Suppressor macrophage treated with lipopolysaccharide for 4 hours (primary cell): Measurements from ENCODE around the gene ITPR1.

Source experiments
- DNase-seq: peaks from one replicate; pipeline ENCODE4 v3.0.0-alpha.2; 2020

Gene ITPR1

DNA sequence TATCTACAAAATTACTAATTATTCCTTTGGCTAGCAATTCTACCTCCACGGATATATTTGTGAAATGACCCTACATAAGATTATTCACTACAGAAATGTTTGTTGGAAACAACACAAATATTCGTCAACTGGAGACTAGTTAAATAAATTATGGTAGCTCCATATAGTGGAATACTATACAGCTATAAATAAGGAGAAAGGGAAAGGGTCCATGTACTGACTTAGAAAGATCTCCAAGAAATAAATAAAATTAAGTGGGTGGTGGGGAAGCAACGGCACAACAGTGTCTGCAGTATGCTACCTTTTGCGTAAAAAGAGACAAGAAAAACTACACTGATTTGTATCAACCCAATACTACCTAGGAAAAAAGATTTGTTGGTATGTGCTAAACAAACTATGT lies 389.4 kb downstream of the ITPR1 start:
- no peak for DNase-seq

DNA sequence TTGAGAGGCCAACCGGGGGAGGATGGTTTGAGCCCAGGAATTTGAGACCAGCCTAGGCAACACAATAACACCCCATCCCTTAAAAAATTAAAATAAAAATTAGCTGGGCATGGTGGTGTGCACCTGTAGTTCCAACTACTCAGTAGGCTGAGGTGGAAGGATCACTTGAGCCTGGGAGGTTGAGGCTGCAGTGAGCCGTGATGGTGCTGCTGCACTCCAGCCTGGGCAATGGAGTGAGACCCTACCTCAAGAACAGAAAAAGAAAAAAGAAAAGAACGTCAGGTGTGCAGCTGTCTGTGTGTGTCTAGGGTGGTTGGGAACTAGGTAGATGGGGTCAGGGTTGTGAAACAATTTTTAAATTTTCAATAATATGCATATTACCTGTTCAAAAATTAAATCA lies 389.9 kb downstream of the ITPR1 start:
- no peak for DNase-seq

DNA sequence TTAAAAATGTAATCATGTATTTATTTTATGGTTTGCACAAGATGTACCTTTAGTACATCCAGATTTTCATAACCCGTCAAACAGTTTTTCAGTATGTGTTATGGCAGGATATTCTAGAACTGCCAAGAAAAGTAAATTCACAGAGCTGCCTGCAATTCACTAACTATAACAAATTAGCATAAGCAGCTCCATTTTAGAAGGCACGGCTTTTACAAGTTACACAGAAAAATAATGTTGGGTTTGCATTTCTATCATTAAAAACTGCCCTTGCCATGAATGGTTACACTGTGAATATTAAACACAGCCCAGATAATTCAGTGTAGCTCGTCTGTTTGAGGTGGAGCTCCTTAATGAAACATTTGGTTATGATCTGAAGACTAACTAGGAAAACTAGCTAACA lies 391.7 kb downstream of the ITPR1 start:
- no peak for DNase-seq

DNA sequence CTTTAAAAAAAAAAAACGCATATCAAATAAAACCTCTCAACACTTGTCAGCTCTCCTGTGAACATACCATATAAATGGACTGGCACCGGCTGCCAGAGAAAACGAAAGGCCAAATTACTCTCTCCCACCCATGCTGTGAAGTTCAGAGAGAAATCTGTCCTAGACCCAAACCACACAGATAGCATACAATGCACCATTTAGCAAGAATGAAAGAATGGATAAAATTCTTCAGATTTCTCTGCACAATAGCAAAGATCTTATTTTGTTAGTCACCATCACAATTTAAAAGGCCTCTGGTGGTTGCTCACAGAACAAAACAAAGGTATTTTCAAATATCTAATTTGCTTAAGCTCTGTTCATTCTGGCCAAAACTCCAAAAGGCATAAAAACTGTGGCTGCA lies 392.2 kb downstream of the ITPR1 start:
- no peak for DNase-seq

DNA sequence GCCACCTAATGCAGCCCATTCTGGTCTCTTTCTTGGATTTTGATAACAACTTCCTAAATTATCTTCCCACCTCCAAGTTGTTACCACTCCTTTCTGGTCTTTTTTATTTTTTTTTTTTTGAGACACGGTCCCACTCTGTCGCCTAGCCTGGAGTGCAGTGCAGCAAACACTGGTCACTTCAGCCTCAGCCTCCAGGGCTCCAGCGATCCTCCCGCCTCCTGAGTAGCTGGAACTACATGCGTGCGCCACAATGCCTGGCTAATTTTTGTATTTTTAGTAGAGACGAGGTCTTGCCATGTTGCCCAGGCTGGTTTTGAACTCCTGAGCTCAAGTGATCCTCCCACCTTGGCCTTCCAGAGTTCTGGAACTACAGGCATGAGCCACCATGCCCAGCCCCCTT lies 393.3 kb downstream of the ITPR1 start:
- DNase-seq: no peak

DNA sequence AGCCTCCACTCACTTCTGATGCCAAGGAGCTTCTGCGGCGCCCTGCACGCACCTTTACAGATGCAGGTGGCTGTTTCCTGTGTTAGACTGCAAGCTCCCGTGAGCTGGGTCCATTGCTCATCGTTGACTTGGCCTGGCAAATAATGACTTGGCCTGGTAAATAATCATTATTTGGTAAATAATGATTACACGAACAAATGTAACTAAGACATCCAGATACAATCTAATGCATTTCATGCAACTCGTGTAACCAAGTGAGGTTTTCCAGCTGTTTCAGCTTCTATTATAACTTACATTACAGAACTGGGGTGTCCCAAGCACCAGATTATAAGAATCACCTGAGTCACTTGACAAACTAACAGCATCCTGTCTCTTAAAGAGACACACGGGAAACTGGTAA lies 394.0 kb downstream of the ITPR1 start:
- no peak for DNase-seq

DNA sequence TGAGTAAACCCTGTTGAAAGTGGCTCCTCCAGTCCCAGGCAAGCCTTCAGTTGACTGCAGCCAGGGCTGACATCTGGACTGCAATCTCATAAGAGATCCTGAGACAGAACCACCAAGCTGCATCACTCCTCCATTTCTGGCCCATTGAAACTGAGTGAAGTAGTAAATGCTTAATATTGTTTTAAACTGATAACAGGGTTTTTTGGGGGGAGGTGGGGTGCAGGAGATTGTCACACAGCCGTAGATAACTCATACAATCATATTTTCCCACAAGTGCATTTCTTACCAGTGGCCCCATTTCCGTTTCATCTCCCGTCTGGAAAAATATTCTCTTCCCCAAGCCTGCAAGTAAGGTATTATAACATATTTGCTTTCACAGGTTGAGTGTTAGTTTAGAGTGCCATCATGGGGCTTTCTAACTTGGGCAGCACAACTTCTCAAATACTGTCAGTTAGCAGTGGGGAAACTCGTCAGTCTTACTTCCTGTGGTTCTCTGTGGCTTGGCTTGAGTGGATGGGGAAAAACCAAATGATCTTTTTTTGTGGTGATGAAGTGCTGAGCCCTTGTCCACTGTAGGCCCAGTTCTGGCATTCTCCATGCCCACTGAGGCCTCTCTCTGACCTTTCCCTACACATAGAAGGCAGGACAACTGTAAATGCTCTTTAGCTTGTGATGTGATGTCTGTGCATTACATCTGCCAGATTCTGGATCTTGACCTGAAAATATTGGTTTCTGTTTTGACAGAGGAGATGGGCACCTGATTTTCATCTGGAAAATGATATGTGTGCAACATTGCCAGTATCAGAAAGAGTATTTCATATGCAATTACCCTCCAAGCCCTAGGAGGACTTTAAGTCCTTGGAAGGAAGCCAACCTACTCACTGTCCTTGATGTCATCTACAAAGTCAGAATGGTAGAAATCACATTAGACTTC lies 396.0 kb downstream of the ITPR1 start:
- peak; percentile 67 for DNase-seq

DNA sequence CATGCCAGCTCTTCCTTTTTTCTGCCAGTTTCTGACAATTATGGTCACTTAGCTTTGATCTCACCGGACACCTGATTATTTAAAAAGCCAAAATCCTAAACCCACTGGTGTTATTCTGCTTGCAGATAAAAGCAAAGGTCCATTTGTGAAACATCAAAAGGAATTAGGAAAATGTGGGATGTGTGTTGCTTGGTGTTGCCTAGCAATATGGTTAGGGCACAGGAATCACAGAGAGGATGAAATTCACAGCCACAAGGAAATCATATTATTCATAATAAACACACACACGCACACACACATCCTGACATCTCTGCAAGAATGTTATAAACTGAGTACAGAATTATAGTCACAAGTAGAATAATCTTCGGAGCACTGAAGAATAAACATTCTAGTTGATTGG lies 396.7 kb downstream of the ITPR1 start:
- DNase-seq: no peak

DNA sequence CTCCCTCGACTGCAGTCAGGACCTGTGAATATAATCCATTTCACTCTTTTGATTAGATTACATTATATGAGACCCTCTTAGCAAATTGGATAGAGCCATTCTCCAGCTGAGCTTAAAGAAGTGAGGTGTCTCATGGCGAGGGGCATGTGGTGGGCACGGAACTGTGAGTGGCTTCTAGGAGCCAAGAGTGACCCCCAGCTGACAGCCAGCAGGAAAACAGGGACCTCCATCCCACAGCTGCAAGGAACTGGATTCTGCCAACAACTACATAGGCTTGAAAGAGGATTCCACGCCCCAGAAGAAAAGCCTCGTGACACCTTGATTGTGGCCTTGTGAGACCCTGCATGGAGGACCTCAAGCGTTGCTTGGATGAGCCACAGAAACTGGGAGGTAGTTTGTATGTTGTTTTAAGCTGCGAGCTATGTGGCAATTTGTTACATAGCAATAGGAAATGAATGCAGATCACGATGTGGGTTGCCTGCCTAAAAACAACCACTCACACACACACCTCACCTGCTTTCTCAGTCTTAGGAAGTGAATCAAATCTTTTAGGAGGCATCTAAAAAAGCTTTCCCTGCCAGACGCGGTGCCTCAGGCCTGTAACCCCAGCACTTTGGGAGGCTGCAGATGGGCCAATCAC lies 401.9 kb downstream of the ITPR1 start:
- no peak for DNase-seq

DNA sequence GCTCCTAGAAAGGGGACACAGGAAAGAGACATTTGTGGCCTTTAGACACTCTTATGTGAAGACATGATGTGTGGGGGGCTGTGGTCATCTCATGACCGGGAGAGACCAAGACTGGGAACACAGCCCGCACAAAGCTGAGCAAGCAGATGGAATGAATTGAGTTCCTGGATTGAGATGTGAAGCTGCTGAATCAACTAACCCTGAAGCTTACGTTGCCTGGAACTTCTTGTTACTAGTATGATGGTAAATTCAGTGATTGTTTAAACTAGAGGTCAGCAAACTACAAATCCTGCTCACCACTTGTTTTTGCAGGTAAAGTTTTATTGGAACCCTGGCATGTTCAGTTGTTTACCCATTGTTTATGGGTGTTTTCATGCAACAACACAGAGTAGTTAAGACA lies 402.7 kb downstream of the ITPR1 start:
- peak; percentile 7 for DNase-seq
